ENCODE data around the gene FBXO24.

The FBXO24 gene

GRCh38 chr7:100626530-100627237 lies 40.6 kb downstream of the FBXO24 start:
- peak; percentile 91 for DNase-seq

GRCh38 chr7:100627238-100627549 lies 41.1 kb downstream of the FBXO24 start:
- DNase-seq = no peak

GRCh38 chr7:100629117-100629716 lies 43.1 kb downstream of the FBXO24 start:
- no peak for DNase-seq

GRCh38 chr7:100630066-100630465 lies 43.9 kb downstream of the FBXO24 start:
- no peak for DNase-seq

GRCh38 chr7:100632951-100633717 lies 47.0 kb downstream of the FBXO24 start:
- peak; percentile 60 for DNase-seq

- DNase-seq = no peak
Observed at GRCh38 chr7:100639995-100640516, 53.9 kb downstream of the FBXO24 start.

- no peak for DNase-seq
Observed at GRCh38 chr7:100640517-100641440, 54.7 kb downstream of the FBXO24 start.

GRCh38 chr7:100641463-100641859 lies 55.3 kb downstream of the FBXO24 start, which contains the start of gene TFR2:
TSS of gene TFR2 (minus strand) at chr7:100641552. CDS start at chr7:100641509, 43 bp downstream.
- DNase-seq = no peak

GRCh38 chr7:100641860-100642533 lies 55.9 kb downstream of the FBXO24 start:
- DNase-seq = no peak

- DNase-seq = peak; percentile 66
Observed at GRCh38 chr7:100642534-100642907, 56.4 kb downstream of the FBXO24 start.

- DNase-seq = no peak
Observed at GRCh38 chr7:100649826-100650565, 63.9 kb downstream of the FBXO24 start.
